GM19397 (cell line): ENCODE data around the gene TTLL11.

Experiments
- ATAC-seq: cut with Tn5 transposase; IDR thresholded peaks from one replicate; pipeline ENCODE4 v1.9.1; 2021; ENCODE audit warnings: mild to moderate bottlenecking, moderate library complexity; ENCODE audit not compliant: unreplicated experiment

The TTLL11 gene

DNA sequence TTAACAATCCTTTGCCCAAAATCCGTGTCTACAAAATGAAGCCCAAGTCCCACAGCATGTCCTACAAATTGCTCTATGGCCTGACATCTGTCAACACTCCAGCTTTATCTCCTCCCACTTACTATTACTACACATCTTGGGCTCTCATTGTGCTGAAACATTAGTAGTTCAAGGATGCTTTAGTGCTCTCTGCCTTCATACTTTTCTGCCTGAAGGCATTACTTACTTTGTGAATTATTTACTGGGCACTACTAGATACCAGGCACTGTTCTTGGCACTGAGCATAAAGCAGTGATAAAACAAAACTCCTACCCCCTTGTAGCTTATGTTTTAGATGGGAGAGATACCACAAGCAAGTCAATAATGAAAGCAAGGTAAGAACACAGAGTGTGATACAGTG is 113.4 kb downstream of the TTLL11 start:
- no peak for ATAC-seq

DNA sequence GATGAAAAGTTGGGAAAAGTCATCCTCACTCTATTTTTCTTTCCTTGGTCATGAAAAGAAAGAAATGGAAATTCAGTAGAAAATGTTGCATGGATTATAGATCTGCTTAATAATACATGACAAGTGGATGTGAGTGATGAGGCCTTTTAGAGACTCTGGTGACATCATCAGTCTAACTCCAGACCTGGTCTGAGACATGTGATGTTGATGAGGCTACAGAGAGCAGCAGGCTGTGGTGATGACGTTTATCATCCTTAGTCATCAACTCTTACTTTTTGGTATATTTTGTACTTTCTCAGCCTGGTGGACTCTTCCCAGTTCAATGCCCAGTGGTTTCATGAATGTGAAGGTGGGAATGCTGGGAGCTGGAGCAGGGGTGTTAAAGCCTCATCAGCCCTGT is 116.4 kb downstream of the TTLL11 start:
- no peak for ATAC-seq

GRCh38 chr9:121975801-121976277 is 117.3 kb downstream of the TTLL11 start:
- no peak for ATAC-seq

DNA sequence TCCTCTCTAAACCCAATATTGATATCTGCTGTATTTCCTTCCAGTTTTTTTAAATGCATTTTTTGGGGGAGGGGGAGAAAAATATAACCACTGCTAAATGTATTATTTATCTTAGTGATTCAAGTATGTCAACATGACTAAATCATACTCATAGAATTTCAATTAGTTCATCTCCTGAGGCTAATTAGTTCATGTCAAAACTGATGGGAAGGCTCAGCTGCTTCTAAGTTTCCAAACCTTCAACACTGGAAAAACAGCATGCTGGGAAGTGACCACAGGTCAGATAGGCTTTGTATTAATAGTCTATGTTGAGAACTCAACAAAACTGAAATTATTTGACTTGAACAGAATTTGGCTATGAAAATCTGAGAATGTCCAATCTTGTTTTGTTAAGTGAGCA is 118.7 kb downstream of the TTLL11 start:
- no peak for ATAC-seq

GRCh38 chr9:121972501-121972981 is 120.6 kb downstream of the TTLL11 start:
- ATAC-seq: peak; percentile 92

DNA sequence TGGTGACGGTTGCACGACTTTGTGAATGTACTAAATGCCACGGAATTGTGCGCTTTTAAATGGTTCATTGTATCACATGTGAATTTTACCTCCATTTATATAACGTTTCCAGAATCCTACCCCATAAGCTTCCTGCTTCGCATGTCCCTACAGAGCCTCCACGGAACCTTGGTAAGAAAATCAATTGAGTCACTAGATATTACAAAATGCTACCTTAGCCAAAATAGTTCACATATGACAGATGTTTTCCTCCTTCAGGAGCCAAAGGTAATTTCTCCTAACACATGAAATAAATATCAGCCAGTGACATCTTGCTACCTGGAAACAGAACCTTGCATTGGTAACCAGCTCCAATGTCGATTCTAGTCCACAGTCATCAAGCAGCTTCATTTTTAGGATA is 125.1 kb downstream of the TTLL11 start:
- no peak for ATAC-seq

GRCh38 chr9:121966706-121967105 is 126.4 kb downstream of the TTLL11 start:
- ATAC-seq: no peak

DNA sequence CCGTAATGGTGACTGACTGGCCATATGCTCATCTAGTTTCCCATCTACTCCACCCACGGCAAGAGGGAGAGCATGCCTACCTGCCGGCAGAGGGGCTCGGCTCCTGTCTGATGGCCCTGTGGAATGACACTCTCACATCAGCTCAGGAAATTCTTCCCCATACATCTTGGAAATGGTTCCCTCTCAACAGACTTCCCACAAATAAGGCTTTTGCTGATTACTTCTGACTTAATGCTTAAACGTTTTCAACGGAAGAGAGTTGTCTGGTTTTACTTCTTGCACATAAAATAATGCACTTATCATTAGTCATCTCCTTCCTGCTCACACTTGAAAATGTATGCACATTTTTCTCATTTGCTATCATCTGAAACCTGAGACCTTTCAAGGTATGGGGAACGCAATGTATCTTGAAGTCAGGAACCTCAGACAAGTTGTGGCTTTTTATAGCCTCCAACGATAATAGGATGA is 129.5 kb downstream of the TTLL11 start:
- no peak for ATAC-seq

DNA sequence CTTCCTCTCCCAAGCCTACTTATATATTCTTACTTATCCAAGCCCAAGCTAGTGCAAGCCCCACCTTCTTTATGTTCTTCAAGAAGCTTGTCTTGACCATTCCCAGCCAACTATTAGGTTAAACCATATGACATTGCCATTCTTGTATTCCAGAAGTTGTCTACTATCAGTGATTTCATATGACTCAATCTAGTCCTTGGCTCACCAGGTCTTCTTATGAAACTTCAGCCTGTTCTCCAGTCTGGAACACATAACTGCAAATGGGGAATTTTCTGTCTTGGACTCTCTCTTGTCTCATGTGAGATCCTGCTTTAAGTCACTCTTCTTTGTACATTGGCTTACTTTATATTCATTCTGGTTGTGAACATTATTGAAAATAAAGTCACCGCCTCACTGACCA is 130.7 kb downstream of the TTLL11 start:
- no peak for ATAC-seq

DNA sequence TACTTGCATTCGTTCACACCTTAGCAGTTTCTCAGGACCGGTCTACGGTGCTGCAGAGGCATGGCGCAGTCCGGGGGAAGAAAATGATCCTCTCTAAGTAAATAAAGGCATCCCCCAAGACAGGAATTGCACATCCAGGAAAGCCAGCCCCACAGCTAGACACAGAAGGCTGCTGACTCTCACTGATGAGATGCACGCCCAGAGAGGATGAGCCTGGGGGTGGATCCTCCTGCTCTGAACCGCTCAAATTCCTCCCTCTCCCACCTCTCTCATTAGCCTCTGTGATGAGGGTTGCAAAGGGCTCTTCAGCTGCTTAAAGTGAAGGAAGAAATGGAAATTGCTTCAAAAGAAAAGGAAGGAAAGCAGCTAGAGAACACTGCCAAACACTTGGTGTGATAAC is 132.4 kb downstream of the TTLL11 start:
- ATAC-seq: no peak

- ATAC-seq: no peak
Observed at GRCh38 chr9:121958530-121958929, 134.6 kb downstream of the TTLL11 start.

- ATAC-seq: no peak
Observed at GRCh38 chr9:121956808-121957207, 136.3 kb downstream of the TTLL11 start.

GRCh38 chr9:121955649-121956048 is 137.5 kb downstream of the TTLL11 start:
- no peak for ATAC-seq

DNA sequence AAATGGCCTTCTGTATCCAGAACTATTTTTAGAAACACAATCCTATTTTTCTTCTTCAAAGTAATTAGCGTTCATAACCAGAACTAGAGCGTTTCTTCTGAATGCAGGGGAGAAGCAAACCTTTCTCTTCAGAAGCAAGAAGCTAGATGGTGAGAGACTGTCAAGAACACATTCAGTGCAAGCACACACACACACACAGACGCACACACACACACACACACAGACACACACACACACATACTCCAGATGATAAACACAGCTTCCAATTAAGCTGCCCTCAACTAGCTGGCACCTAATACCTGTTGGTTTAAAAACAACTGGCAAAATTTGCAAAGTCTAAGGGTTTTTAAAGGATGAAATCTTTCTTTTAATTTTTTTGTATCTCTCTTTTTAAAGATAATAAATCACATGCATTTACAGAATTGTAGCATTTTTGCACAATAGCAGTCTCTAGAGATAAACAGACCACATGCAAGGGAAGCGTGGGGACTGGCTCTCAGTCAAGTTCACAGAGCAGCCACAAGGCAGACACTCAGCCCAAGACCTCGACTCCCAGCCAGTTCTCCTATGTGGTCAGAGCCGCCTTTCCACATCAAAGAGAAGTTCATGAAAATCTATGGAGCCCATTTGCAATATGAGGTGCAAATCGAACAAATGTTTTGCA is 138.5 kb downstream of the TTLL11 start:
- ATAC-seq: no peak

DNA sequence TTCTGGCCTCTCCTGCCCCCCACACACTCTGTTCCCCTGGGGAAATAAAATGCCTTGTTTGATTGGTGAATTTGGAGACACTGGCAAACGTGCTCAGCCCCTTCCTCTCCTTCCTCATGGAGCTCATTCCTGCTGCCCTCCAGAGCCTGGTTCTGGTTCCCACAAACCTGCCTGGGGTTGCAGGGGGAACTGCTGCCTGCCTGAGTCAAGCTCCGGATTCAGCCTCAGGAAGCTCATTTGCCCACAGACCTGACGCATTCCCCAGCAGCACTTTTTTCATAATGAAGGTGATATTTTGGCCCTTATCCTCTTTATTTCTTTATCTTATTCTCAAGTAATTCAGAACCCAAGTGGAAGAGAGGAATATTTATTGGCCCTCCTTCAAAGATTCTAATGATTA is 140.5 kb downstream of the TTLL11 start:
- ATAC-seq: no peak

DNA sequence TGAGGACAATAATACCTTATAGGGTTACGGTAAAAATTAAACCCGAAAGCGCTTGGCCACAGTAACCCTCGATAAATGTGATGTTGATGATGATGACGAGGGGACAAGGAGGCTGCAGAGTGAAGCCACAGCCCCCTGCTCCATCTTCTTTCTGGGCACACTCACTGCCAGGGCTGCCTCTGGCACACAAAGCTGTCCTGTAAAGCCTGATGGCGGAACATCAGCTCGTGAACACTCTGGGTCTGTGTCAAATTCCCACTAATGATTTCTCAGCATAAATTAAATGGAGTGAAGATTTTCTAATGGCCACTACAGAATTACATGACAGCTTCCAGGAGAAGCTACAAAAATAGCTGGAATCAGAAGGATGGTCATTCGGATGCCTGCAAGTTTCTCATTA is 142.2 kb downstream of the TTLL11 start:
- ATAC-seq: no peak

DNA sequence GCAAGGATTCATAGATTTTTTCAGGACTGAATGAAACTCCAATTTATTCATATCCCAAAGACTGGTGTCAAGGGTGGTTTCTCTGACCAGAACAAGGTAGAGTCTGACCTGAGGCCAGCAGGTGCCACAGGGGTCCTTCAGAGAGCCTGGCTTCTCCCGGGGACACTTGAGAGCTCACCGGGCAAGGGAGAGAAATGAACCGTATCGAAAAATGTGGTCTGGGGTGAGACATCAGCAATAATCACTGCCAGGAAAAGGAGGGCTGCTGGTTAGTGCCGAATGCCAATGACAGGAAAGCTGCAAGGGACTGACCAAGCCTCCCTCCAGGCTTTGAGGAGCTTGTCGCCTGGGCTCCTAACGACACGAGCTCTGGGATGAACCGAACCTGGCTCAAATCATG is 142.7 kb downstream of the TTLL11 start:
- no peak for ATAC-seq

GRCh38 chr9:121949766-121950165 is 143.3 kb downstream of the TTLL11 start:
- no peak for ATAC-seq

- ATAC-seq: no peak
Observed at GRCh38 chr9:121949364-121949763, 143.7 kb downstream of the TTLL11 start.

DNA sequence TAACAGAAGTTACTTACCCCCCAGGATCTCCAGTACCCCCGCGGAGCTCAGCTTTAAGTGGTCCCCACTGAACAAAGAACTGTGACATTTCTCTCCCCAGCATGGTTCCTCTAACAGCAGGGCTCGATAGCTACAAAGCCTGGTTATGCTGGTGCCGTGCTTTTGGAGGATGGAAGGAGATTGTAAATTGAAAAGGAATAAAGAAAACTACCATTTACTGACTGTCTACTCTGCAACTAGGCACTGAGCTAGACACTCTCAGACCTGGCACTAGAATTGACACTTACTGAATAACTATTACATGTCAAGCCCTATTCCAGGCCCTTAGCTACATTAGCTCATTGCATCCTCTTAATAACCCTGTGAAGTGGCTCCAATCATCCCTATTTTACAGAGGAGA is 145.3 kb downstream of the TTLL11 start:
- no peak for ATAC-seq

GRCh38 chr9:121946465-121946864 is 146.6 kb downstream of the TTLL11 start:
- ATAC-seq: no peak

GRCh38 chr9:121945849-121946248 is 147.3 kb downstream of the TTLL11 start:
- no peak for ATAC-seq

DNA sequence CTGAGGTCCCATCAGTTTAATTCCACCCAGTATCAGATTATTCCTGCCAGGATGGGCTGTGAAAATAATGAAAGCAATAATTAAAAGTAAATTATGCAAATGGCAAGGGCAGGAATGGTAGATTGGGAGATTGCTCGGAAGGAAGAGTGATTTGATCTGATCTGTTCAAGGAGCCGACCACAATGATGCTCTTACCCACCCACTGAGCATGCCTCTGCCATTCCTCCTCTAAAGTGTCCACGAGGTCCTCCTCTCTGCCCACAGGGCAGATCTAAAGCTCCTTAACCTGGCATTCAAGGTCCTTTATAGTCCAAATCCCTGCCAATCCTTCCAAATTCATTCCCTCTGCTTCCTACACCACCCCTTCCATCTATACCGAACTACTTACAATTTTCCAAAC is 147.8 kb downstream of the TTLL11 start:
- no peak for ATAC-seq
